Cortex of kidney (tissue), 1 donor: Measurements from ENCODE around the gene FOXO1.

Source experiments
- DNase-seq: peaks from one replicate; lab custom pipeline; 2025; lab: John Stamatoyannopoulos, UW

FOXO1 gene

DNA sequence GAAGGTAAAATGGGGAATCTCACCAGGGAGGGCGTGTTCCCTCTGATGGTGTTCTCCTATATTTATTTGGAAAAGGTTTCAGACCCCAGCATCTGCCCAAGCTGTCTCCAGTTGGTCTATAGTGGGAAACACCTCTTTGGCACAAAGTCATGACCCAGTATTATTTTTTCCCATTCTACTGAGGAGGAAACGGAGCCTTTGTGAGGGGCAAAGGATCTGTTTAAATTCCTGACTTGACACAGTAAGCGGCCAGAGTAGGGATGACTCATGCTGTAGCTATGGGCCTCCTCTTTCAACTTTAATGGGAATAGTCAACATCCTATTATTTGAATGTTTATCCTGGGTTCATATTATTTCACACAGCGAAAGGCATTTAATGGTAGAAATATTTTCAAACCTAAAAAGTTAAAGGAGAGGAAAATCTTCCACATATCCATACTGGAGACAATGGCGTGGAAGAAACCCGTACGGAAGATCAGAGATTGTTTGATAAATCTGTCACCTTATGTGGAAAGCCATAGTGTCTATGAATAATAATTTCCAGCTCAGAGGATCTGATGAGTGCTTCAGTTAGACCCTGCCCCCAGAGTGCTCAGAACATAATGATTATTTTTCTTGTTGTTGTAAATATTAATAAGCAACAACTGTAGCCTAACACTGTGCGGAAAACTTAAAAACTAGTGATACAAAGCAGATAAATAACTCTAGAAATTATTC lies 126.0 kb downstream of the FOXO1 start:
- no peak for DNase-seq

GRCh38 chr13:40539576-40540327 lies 126.7 kb downstream of the FOXO1 start:
- no peak for DNase-seq

- DNase-seq, result no peak
These were observed 129.1 kb downstream of the FOXO1 start for GRCh38 chr13:40537146-40537895.

GRCh38 chr13:40536443-40537113 lies 129.9 kb downstream of the FOXO1 start:
- no peak for DNase-seq

DNA sequence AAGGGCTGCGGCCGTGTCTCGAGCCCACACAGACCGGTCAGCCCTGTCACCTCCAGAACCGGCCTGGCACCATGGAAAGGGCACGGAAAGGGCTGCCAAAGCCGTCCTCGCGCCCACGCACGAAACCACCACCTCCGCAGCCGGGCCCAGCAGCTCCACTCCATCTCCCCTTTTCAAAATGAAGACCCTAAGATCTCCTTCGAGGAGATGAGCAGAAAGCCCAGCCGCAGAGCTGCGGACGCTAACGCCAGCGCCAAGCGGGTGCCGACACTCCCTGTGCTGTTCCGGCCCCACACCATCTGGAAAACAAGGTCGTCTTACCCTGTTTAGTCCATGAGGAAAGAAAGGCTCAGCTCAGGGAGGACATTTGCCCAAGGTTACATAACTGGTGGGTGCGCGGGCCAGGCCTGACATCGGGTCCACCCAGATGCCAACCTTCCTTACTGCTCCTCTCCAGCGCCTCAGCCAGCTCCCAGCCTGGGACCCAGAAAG lies 131.1 kb downstream of the FOXO1 start:
- no peak for DNase-seq

GRCh38 chr13:40534456-40534855 lies 132.0 kb downstream of the FOXO1 start:
- no peak for DNase-seq

GRCh38 chr13:40533072-40533471 lies 133.4 kb downstream of the FOXO1 start:
- no peak for DNase-seq

GRCh38 chr13:40530961-40531360 lies 135.5 kb downstream of the FOXO1 start:
- no peak for DNase-seq

DNA sequence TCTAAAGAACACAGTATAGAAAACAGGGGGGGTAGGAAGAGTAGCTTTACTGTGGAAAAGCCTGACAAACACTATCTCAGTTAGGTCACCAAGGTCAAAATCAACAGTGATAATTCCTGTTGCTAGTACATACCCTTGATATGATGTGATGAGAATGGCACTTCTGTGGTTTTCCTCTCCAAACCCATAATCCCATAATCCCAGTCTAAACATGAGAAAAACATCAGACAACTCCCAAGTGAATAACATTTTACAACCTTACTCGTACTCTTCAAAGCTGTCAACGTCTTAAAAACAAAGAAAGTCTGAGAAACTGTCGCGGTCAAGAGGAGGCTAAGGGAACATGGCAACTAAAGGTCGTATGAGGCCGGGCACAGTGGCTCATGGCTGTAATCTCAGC lies 137.6 kb downstream of the FOXO1 start:
- no peak for DNase-seq

DNA sequence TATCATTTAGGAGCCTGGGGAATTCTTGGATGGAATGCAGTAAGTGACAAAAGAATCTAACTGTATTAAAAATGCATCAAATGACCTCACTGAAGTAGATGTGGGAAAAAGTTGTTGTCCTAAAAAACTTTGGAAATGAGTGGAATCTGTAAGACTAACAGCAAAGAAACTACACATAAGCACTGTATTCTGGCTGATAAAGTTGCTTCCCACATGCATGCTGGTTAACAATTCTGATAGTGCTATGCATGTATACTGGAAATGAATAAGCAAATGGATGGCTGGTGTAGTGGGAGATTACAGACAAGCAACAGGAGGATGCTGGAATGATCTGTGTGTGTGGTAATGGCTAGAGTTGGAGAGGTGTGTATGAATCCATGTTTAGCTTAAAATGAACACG lies 138.5 kb downstream of the FOXO1 start:
- no peak for DNase-seq

- DNase-seq, result no peak
These were observed 144.2 kb downstream of the FOXO1 start for GRCh38 chr13:40522282-40522681.

GRCh38 chr13:40520916-40521315 lies 145.5 kb downstream of the FOXO1 start:
- no peak for DNase-seq

DNA sequence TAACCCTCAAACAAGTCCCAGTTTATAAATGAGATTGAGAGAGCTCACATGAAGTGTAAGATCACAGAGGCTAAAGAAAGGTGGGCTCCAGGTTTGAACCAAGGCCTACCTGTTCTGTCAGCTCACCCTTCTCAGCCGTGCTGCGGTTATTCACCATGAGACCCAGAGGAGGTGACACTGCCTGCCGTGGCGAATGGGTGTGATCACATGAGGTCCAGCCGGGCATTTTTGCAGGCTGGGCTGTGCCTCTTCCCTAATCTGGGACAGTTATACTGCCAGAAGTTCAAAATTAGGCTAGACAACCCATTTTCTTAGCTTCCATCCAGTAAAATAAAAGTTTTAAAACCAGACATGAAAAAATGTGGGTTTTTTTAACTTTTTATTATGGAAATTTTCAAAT lies 146.8 kb downstream of the FOXO1 start:
- no peak for DNase-seq

DNA sequence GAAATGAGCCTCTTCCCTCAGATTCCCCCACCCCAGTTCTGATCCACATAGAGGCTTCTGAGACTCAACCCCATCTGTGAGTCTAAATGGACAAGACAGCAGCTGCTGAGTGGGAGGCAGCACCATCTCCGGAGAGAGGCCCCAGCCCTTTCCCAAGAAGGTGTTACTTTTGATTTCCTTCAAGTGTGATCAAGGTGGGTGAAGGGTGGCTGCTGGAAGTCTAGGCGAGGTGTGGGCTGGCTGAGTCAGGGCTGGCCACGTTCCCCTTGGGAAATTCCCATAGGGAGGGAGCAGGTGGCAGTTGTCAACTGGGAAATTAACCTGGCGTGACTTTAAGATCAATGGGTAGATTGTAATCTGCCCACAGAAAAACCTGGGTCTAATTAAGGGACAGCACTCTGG lies 148.0 kb downstream of the FOXO1 start:
- DNase-seq, result no peak

DNA sequence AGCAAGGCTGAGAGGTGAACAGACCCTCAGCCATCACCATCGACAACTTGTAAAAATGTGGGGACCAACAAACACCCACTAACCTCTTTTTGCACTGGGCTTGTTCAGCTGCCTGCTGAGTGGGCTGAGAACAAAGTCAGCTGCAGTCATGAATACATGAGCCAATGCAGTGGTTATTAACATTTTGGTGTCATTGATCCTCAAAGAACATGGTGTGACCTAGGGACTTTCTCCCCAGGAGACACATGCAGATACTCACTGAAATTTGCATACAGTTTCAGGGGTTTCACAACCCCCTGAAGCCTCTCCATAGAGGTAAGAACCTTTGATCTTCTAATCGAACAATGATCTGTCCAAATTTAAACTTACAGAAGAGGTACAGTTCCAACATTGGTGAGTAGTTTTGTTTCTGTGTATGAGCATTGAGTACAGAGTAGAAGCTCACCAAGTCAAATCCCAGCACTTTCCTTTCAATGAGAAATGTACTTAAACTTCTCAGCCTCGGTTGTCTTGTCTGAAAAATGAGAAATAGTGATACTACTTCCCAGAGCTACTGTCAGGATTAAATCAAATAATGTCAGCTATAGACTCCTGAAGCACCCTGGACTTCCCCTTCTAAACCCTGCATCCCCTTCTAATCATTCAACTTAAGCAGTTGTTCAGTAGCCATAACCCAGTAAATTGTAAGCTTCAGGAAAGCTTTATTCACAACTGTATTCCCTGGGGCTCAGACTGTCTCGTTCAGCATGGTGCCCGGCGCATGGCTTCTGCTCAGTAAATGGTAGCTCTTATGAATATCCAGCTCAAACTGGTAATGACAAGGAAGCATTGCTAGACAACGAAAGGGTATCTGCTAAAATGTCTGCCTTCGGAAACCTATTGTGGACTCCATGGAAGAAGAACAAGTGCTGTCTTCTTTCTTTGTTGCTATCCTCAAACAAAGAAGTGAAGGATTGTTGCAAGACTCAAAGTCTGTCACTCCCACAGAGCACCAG lies 148.7 kb downstream of the FOXO1 start:
- no peak for DNase-seq

- DNase-seq, result no peak
These were observed 150.7 kb downstream of the FOXO1 start for GRCh38 chr13:40515702-40516101.

DNA sequence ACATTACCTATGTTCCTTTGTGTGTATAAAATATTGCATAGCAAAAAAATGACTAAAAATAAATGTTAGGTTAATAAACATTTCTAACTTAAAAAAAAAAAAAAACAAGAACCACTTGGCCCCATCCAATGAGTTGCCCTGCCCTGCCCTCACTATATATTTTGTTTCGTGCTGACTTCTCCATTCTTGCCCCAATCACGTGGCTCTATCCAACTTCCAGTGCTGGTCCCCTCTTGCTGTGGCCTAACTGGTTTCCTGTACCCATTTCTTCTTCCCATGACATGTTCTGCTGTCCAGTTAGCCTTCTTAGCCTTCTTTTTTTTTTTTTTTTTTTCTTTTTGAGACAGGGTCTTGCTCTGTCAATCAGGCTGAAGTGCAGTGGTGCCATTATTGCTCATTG lies 151.6 kb downstream of the FOXO1 start:
- DNase-seq, result no peak

DNA sequence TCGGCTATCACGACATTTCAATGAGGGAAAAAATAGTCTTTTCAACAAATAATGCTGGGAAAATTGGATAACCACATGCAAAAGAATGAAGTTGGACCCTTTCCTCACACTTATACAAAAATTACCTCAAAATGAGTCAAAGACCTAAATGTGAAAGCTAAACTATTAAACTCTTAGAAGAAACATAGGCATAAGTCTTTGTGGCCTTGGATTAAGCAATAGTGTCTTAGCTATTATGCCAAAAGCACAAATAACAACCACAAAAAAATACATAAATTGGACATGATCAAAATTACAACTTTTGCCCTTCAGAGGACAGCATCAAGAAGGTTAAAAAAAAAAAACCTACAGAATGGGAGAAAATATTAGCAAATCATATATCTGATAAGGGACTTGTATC lies 156.6 kb downstream of the FOXO1 start:
- DNase-seq, result no peak

DNA sequence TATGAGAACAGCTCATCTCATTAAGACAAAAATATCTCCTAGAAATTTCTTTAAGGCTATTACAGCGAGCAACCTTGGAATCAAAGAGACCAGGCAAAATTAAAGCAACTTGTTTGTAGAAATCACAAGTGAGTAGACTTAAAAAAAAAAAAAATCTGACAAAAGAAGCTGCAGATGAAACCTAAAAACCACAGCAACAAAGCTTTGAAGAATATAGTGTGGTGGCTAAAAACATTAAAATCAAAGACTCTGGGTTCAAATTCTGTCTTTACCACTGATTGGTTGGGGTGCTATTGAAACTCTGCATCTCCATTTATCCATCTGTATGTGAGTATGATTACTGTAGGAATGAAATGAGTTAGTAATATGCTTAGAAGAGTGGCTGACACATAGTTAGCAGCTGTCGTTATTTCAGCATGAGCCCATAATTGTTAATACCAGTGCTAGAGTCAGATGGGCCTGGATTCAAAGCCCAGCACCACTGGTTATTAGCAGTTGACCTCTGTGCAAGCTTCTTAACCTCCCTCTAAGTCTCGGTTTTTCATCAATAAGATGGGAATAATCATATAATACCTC lies 157.6 kb downstream of the FOXO1 start:
- DNase-seq, result no peak

GRCh38 chr13:40508127-40508526 lies 158.3 kb downstream of the FOXO1 start:
- DNase-seq, result no peak
